GM19395 (cell line): ENCODE measurements around the gene FOXA3.

Experiments used
- ATAC-seq: cut with Tn5 transposase; IDR thresholded peaks from one replicate; pipeline ENCODE4 v1.9.1; 2021; ENCODE audit warnings: mild to moderate bottlenecking, moderate library complexity; ENCODE audit not compliant: unreplicated experiment

Gene FOXA3

GRCh38 chr19:45917421-45918091 lies 53.4 kb downstream of the FOXA3 start:
- no peak for ATAC-seq

GRCh38 chr19:45918721-45919120 lies 54.6 kb downstream of the FOXA3 start:
- ATAC-seq: no peak

- no peak for ATAC-seq
Measured at GRCh38 chr19:45919678-45920077, 55.6 kb downstream of the FOXA3 start.

- no peak for ATAC-seq
Measured at GRCh38 chr19:45920458-45920857, 56.3 kb downstream of the FOXA3 start.

GRCh38 chr19:45922281-45922680 lies 58.2 kb downstream of the FOXA3 start:
- no peak for ATAC-seq
